ENCODE data around the gene LDHB.
"Not testable (repeated sequence)": the region's sequence is repeated elsewhere in the genome, so short reads cannot be mapped to it uniquely, and the experiment has no call there.

LDHB gene

DNA sequence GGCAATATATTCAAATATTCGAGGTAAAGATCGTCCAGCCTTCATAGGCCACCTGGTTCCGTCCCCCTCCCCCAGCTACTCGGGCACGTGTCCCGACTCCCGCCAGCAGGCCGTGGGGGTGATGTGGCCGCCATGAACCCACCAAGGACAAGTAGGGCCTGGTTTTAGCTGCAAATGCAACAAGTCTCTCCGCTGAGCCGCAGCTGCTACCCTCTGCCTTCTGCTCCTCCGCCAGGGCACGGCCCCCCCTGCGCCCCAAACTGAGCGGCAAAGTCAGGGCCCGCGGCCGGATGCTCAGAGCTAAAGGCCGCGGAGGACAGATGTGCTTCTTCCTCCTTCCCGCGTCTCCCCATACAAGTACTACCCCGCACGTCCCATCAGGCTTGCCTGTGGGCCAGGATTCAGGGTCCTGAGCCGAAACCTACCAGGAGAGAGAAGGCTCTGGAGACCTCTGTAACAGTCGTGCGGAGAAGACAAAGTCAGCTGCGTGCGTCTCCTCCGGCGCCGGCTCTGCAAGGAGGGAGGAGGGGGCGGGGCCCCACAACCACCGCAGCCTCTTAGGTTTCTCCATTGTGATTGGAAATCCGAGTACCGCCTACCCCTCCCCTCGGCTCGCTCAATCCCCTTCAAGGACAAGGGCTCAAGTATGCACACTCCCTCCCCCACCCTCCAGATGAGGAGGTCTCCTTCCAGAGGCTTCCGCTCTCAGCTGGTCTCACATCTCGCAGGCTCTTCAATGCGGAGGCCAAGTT, at the start of gene LDHB:
Gene LDHB (minus strand): TSS at position 517 of the 752 bp plus-strand sequence. CDS start 3,171 bp downstream, outside the sequence.
- DNase-seq, result peak; percentile 59 to 95 (median 85)

DNA sequence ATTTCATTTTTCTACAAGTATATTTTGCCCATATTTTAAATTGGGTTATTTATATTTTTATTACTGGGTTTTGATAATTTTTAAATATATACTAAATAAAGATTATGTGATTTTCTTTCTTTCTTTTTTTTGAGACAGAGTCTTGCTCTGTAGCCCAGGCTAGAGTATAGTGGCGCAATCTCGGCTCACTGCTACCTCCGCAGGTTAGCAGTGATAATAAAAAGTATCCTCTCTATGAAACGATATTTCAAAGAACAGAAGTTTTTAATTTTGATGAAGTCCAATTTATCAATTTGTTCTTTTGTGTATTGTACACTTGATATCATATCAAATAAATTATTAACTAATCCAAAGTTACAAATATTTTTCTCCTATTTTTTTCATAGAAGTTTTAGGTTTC, 47.2 kb upstream of the LDHB start:
- DNase-seq, result no peak

DNA sequence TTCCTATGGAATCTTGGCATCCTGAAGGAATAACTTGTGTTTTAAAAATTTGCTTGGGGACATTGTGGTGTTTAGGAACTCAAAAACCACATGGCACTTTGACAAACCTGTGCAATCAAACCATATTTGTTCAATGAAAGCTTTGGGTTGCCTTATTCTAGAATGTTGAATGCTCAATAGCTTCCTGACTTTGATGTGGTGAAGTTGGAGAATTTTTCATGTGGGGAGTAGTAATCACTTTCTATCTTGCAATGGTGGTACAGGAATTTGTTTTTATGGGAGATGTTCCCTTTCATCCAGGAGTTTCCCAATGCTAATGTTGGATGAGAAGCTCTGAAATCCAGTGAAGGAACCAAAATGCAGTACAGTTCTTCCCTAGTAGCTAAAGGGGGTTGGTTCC, 42.2 kb upstream of the LDHB start:
- no peak for DNase-seq

DNA sequence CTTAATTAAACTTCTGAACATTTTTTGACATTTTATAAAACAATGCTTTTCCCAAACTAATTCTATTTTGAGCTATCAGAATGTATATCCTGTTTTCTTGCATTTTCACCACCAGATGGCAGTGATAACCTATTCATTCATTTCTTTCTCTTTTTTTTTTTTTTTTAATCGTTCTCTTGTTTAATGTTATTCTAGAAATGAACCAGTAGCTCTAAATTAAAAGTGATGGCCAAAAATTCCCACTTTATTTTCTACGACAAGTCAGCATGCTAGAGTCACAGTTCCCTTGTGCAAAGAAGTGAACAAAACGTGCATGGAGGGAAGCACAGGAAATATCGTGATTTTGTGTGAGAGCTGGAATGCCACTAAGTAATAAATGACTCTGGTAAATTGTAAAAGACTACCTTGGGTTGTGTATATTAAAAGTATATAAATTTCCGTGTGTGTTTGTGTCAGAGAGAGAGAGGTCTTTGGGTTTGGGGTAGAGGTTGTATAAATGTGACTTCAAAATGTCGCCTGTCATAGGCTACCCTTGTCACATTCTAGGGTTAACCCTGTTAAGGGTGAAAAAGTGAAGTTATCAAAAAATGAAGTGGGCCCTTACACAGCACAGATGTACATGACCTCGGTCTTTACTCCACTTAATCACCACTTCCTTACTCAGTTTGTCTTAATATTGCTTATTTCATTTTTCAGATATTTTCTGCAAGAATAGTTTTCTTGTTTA, 40.4 kb upstream of the LDHB start:
- DNase-seq, result no peak

DNA sequence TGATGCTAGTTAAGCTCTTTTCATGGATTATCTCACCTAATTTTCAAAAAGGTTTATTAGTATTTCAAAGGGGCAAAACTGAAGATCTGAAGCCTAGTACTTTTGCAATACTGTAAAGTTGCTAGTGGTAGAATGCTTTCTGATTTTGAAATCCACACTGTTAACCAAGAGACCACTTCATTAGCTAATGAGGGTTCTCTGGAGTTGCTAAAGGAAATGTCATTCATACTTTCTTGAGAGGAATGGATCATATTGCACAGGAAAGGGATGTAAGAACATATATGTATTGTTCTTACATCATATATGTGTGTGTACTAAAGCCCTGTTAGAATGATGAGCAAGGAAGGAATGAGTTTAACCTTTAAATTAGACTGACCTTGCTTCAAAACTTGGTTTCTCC, 39.0 kb upstream of the LDHB start:
- DNase-seq, result no peak

DNA sequence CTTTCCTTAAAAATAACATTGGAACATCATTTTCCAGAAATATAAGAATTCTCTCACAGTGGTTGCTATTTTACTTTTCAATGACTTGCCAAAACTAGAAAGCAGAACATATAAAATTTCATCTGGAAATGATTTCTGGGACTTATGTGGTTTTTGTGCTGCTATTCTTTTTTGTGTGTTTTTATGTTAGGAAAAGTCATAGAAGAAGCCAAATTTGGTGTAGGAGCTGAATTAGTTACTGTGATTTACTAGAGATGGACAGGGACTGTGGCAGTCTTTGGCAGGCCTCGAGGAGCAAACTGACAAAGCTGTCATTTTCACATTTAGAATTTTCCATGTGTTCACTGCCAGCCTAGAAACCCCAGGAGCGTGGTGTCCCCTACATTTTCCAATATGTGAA, 38.3 kb upstream of the LDHB start:
- no peak for DNase-seq

DNA sequence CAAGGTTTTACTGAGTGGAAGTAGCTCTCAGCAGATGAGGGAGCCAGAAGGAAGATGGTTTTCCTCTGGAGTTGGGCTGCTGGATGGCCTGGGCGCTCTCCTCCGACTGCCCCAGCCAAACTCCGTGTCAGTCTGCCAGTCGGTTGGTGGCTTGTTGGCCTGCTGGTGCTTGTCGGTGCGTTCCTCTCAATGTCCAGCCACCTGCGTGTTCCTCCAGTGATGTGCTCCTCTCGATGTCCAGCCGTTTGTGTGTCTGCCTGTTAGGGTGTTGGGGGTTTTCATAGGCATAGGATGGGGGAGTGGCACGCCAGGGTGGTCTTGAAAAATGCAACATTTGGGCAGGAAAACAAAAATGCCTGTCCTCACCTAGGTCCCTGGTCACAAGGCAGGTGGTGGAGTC, 37.0 kb upstream of the LDHB start:
- no peak for DNase-seq

DNA sequence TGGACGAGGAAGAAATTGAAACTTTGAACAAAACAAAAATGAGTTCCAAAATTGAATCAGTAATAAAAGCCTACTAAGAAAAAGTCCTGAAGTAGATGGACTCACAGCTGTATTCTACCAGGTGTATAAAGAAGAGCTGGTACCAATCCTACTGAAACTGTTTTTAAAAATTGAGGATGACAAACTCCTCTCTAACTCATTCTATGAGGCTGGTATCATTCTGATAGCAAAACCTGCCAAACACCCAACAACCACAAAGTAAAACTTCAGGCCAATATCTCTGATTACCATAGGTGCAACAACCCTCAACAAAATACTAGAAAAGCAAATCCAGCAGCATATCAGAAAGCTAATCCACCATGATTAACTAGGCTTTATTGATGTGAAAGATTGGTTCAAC, 33.9 kb upstream of the LDHB start:
- no peak for DNase-seq

DNA sequence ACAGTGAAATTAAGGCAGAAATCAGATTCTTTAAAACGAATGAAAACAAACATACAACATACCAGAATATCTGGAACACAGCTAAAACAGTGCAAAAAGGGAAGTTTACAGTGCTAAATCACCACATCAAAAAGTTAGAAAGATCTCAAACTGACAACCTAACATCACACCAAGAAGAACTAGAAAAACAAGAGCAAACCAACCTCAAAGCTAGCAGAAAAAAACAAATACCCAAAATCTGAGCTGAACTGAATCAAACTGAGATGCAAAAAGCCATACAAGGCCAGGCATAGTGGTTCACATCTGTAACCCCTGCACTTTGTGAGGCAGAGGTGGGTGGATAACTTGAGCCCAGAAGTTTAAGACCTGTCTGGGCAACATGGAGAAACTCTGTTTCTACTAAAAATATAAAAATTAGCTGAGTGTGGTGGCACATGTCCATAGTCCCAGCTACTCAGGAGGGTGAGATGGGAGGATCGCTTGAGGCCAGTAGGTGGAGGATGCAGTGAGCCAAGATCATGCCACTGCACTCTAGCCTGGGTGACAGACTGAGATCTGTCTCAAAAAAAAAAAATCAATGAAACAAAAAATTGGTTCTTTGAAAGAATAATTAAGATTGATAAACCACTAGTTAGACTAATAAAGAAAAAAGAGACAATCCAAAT, 33.2 kb upstream of the LDHB start:
- DNase-seq, result no peak

DNA sequence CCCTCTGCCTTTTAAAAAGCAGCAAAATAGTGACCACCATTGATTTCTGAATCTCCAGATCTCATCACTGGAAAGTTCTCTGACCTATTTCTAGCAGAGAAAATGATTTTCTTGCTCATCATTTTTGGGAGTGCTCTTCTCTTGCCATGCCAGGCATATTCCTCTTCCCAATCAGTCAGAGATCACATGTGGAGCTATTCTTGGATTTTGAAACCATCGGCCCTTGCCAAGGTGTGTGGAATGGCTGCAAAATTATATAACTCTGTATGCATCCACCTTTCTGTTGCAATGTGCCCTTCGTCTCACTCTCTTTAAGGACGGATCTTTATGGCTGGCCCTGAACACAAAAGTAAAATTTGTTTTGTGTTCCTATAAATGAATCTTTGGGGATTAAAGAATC, 25.5 kb upstream of the LDHB start:
- DNase-seq, result no peak

DNA sequence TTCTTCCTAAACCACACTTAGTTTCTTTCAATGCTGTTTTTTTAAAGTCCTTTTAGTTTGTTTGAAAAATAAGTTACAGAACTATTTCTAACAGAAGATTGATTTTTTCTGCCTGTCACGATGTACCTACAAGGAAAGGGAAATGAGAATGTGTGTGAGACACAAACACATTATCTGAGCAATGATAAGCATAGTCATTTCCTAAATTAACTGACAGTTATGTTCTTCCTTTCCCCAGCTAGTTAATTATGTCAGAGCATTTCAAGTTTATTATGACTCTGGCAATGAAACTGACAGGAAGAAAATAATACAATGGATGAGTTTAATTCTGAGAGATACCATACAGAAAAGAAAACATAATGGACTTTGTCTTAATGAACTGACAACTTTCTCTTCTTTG, 21.3 kb upstream of the LDHB start:
- DNase-seq, result no peak

DNA sequence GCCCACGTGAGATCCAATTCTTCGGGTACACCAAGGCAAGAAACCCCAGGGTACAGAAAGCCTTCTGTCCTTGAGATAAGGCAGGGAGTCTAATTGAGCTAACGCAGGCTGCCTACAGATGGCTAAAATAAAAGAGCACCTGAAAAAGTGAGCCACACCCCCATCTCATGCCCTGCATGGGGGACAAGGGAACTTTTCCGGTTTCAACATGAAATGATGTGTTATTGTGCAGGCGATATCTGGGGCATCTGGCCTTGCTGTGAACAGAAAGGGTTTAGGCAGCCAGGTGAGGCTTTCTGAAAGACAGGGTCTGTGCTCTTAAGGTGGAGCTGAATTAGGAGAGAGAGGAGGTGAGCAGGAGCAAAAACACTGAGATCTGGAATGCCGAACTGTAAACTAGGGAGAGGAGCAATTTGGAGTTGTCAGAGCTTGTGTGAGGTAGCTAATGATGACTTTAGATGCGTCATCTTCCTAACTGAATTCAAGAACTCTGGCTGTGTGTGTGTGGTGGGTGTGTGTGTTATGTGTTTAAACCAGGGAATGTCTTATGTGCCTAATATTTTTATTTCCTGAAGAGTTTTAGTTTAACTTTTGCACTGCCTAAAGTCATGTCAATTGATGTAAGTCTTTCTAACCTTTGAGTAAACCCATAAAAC, 20.1 kb upstream of the LDHB start:
- DNase-seq, result no peak

DNA sequence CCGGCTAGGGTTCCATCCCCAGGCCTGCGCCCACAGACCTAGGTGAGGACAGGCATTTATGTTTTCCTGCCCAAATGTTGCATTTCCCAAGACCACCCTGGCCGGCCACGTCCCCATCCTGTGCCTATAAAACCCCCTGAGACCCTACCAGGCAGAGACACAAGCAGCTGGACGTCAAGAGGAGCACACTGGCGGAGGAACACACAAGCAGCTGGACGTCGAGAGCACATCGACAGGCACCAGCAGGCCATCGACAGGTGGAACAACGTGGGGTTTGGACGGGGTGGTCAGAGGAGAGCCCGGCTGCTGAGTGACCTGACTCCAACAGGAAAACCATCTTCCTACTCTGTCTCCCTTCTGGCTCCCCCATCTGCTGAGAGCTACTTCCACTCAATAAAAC, 19.6 kb upstream of the LDHB start:
- no peak for DNase-seq

DNA sequence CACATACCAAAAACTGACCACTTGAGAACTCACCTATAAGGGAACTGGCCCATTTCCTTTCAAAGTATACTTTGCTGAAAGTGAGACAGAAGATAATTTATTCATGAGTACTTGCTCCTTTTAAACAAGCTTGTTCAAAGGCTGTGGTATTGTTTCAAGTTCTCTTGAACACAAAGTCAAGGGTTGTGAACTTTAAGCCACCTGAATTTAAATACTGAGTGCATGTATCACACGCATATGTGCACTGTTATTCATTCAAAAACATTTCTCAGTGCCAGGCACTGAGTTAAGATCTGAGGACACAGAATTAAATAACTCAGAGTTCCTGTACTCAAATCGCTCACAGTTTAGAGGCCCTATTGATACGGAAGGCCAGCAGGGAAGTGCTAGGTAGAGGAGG, 19.1 kb upstream of the LDHB start:
- no peak for DNase-seq

DNA sequence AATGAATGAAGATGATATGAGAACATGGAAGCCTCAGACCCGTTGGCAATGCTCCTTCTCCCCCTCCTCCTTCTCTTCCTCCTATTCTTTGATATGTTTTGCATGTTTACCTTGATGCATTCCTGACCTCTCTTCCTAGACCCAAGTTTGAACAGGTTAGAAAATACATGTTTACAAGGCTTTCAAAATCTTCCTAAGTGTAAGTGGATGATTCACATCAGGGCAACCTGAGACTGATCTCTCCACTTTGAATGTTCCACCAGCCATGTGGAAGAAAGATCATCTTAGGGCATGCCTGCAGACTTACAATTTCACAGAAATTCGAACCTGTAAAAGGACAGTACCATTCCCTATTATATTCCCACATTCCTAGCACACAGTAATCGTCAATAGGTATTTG, 18.0 kb upstream of the LDHB start:
- no peak for DNase-seq

DNA sequence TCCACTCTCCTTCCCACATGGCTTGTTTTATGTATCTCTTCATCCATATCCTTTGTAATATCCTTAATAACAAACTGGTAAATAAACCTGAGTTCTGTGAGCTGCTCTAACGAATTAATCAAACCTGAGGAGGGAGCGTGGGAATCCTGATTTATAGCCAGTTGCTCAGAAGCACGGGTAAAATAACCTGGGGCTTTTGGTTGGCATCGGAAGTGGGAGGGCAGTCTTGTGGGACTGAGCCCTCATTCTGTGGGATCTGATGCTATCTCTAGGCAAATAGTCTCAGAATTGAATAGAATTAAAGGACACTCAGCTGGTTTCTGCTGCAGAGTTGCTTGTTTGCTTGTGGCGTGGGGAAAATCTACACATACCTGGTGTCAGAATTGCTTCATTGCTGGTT, 17.5 kb upstream of the LDHB start:
- no peak for DNase-seq

DNA sequence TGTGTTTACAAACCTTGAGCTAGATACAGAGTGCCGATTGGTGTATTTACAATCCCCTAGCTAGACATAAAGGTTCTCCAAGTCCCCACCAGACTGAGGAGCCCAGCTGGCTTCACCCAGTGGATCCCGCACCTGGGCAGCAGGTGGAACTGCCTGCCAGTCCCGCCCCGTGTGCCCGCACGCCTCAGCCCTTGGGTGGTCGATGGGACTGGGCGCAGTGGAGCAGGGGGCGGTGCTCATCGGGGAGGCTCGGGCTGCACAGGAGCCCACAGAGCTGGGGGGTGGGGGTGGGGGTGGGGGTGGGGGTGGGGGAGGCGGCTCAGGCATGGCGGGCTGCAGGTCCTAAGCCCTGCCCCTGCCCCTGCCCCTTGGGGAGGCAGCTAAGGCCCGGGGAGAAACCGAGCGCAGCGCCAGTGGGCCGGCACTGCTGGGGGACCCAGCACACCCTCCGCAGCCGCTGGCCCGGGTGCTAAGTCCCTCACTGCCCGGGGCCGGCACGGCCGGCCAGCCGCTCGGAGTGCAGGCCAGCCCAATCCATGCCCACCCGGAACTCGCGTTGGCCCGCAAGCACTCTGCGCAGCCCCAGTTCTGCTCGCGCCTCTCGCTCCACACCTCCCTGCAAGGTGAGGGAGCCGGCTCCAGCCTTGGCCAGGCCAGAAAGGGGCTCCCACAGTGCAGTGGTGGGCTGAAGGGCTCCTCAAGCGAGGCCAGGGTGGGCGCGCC, 16.3 kb upstream of the LDHB start:
- not testable (repeated sequence) for DNase-seq

DNA sequence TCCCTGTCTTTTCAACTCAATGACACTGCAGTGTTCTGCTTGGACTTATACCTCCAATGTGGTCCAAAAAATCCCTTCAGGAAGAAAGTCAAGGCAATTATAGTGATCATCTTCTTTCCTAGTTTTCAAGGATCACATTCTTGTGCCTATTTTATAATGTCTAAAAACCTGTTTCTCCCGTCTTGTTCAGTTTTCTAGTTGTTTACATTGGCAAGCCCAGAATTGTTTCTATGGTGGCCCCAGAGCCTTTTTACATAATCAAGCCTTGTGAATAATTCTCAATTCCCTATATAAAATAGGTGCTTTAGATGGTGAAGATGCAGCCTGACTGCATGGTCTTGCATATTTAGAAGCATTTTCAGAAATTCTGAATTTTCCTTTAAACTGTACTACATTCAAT, 14.5 kb upstream of the LDHB start:
- DNase-seq, result no peak

DNA sequence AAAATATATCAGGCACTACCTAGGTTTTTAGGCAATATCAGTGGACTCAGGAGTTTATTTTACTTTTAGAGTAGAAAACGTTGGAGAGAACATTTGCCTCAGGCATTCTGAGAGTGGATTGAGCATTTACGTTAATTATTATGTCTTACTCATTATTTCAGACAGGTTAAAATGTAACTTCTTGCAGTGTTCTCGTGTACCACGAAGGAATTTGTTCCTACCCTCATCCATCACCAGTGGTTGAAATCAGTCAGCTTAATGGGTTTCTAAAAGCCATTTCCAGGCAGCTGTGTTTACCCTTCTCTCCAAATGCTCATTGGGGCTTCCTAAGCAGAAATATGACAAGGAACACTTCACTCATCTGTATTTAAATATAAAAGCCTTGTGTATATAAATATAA, 9.1 kb upstream of the LDHB start:
- no peak for DNase-seq

DNA sequence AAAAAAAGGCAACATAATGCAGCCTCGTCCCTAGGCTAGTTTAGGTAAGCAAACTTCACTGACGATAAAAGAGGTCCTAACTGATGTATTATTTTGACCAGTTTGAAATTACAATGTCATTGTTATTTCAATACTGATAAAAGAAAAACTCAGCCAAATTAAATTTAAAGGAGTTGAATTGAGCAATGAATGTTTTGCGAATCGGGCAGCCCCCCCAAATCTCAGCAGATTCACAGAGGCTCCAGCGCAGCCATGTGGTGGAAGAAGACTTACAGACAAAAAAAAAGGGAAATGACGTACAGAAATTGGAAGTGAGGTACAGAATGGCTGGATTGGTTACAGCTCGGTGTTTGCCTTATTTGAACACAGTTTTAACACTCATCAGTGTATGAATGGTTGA, 8.2 kb upstream of the LDHB start:
- DNase-seq, result no peak

DNA sequence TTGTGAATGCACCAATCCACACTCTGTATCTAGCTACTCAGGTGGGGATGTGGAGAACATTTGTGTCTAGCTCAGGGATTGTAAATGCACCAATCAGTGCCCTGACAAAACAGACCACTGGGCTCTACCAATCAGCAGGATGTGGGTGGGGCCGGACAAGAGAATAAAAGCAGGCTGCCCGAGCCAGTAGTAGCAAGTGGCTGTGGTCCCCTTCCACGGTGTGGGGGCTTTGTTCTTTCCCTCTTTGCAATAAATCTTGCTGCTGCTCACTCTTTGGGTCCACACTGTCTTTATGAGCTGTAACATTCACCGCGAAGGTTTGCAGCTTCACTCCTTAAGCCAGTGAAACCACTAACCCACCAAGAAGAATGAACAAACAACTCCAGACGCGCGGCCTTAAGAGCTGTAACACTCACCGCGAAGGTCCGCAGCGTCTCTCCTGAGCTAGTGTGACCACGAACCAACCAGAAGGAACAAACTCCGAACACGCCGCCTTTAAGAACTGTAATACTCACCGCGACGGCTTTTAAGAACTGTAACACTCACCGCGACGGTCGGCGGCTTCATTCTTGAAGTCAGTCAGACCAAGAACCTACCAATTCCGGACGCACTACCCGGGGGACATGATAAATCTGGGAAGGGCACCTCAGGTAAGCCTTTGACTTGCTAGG, 4.6 kb upstream of the LDHB start:
- no peak for DNase-seq
